ENCODE results near the gene SLFN5. TPM values are rescaled to one million over a fixed set of nuclear protein-coding genes. Genes with fewer than 3 reads are reported as not detected.

Gene SLFN5
- total and polyA plus RNA-seq, 4 donors, result 8.5 to 51.7 (median 30.8) TPM

- H3K27me3 ChIP-seq (ENCODE audit: control insufficient read depth in 3 of 3, insufficient read depth in 3 of 3, low read length in 2 of 3), result peaks cover 0 to 5% (median 2%) of the 10 kb centered on the region in 3 donors
- no peaks in the 10 kb centered on the region for H3K4me1 ChIP-seq (ENCODE audit: control insufficient read depth in 5 of 5, insufficient read depth in 5 of 5, low read length in 5 of 5)
- DNase-seq (no peak), ATAC-seq (ENCODE audit: insufficient read depth, low FRiP score) (no peak)
- no peak overlapping the region for H3K4me3 ChIP-seq
- H3K36me3 ChIP-seq (ENCODE audit: control insufficient read depth in 4 of 4, insufficient read depth in 4 of 4, low read length in 4 of 4), result no peaks in the 10 kb centered on the region
- H3K9ac ChIP-seq (ENCODE audit: insufficient read depth in 1 of 2, low read length in 2 of 2), result no peak overlapping the region
- H3K27ac ChIP-seq (ENCODE audit: low read depth in 1 of 2, low read length in 1 of 2), result no peak overlapping the region
- TF ChIP-seq CTCF (IDR thresholded peaks at IDR 0.05; ENCODE audit: control extremely low read depth, extremely low read depth), result no peak
- WGBS, 2 donors, result 68 to 88% methylated on average over 1 of the region's 1 CpG
- H3K9me3 ChIP-seq (ENCODE audit: control insufficient read depth in 4 of 4, insufficient read depth in 3 of 4, low read length in 3 of 4), result no peaks in the 10 kb centered on the region
Measured at GRCh38 chr17:35287286-35287811, 44.5 kb downstream of the SLFN5 start.

- ATAC-seq (ENCODE audit: insufficient read depth, low FRiP score) (no peak), DNase-seq (no peak)
- Histone ChIP-seq H3K27me3 (ENCODE audit: control insufficient read depth in 3 of 3, insufficient read depth in 3 of 3, low read length in 2 of 3) (peaks cover 0 to 9% (median 2%) of the 10 kb centered on the region in 3 donors), H3K27ac (ENCODE audit: low read depth in 1 of 2, low read length in 1 of 2) (no peak overlapping the region), H3K9ac (ENCODE audit: insufficient read depth in 1 of 2, low read length in 2 of 2) (no peak overlapping the region), H3K36me3 (ENCODE audit: control insufficient read depth in 4 of 4, insufficient read depth in 4 of 4, low read length in 4 of 4) (no peaks in the 10 kb centered on the region), H3K4me1 (ENCODE audit: control insufficient read depth in 5 of 5, insufficient read depth in 5 of 5, low read length in 5 of 5) (no peaks in the 10 kb centered on the region), H3K4me3 (no peak overlapping the region), H3K9me3 (ENCODE audit: control insufficient read depth in 4 of 4, insufficient read depth in 3 of 4, low read length in 3 of 4) (no peaks in the 10 kb centered on the region)
- 39 to 47% methylated on average over 1 of the region's 1 CpG for WGBS, 2 donors
- no peak for TF ChIP-seq CTCF (IDR thresholded peaks at IDR 0.05; ENCODE audit: control extremely low read depth, extremely low read depth)
Measured at GRCh38 chr17:35289222-35289621, 46.4 kb downstream of the SLFN5 start.

GRCh38 chr17:35291802-35292201 lies 48.9 kb downstream of the SLFN5 start:
- H3K4me3 ChIP-seq, result no peak overlapping the region
- 84 to 97% methylated on average over 1 of the region's 1 CpG for WGBS, 2 donors
- peaks cover 0 to 9% (median 2%) of the 10 kb centered on the region in 3 donors for H3K27me3 ChIP-seq (ENCODE audit: control insufficient read depth in 3 of 3, insufficient read depth in 3 of 3, low read length in 2 of 3)
- no peak overlapping the region for H3K9ac ChIP-seq (ENCODE audit: insufficient read depth in 1 of 2, low read length in 2 of 2)
- H3K27ac ChIP-seq (ENCODE audit: low read depth in 1 of 2, low read length in 1 of 2), result no peak overlapping the region
- DNase-seq (no peak), ATAC-seq (ENCODE audit: insufficient read depth, low FRiP score) (no peak)
- H3K4me1 ChIP-seq (ENCODE audit: control insufficient read depth in 5 of 5, insufficient read depth in 5 of 5, low read length in 5 of 5), result no peaks in the 10 kb centered on the region
- H3K9me3 ChIP-seq (ENCODE audit: control insufficient read depth in 4 of 4, insufficient read depth in 3 of 4, low read length in 3 of 4), result no peaks in the 10 kb centered on the region
- H3K36me3 ChIP-seq (ENCODE audit: control insufficient read depth in 4 of 4, insufficient read depth in 4 of 4, low read length in 4 of 4), result no peaks in the 10 kb centered on the region
- TF ChIP-seq CTCF (IDR thresholded peaks at IDR 0.05; ENCODE audit: control extremely low read depth, extremely low read depth), result no peak

All from lung (tissue), 12 donors.